Measurements from ENCODE around the gene RPS6KB2.

RPS6KB2 gene

DNA sequence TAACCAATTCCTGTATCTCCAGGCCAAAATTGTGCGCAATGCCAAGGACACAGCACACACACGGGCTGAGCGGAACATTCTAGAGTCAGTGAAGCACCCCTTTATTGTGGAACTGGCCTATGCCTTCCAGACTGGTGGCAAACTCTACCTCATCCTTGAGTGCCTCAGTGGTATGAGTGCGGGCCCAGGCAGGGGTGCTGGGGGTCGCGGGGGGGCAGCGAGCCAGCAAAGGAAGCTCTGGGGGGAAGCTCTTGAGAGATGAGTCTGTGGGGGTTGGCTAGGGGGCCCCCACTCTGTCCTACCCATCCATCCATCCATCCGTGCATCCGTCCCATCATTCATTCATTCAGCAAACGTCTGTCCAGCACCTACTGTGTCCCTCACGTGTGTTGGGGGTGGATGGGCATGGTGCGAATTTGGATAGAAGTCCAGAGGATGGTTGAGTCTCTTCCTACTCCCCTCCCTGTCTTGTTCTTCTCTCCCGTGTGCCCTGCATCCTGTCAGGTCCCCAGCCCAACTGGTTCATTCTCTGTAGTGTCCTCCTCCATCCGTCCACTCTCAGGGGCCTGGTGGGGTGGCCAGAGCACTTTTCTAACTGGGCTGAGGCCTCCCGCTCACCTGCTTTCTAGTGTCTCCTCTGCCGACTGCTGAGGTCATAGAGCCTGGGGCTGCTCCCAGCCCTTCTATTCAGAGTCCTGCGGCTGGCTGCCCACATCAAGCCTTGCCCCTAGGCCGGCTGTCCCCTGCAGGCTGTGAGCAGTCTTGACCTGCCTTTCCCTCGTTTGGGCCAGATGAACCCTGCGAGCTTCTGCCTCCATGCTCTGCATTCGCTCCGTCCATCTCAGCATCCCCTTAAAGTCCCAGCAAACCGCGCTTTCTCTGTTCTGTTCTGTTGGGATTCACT, 3.3 kb downstream of the RPS6KB2 start:
- DNase-seq: no peak

DNA sequence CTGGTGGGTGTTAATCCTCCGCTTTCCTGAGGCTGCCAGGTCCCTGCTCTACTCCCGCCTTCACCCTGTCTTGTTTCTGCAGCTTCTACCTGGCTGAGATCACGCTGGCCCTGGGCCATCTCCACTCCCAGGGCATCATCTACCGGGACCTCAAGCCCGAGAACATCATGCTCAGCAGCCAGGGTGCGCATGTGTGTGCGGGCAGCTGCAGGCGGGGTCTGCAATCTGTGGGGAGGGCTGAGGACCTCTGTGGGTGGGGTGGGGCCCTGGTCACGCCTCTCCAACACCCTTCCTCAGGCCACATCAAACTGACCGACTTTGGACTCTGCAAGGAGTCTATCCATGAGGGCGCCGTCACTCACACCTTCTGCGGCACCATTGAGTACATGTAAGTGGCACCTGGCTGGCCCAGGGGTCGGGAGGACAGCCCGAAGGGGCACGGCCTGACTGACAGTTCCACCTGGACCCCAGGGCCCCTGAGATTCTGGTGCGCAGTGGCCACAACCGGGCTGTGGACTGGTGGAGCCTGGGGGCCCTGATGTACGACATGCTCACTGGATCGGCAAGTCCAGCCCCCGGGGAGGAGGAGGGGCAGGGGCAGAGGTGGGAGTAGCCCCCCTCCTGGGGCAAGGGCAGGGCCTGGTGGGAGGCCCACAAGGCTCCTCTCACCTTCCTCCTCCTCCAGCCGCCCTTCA, 4.5 kb downstream of the RPS6KB2 start:
- DNase-seq: no peak

DNA sequence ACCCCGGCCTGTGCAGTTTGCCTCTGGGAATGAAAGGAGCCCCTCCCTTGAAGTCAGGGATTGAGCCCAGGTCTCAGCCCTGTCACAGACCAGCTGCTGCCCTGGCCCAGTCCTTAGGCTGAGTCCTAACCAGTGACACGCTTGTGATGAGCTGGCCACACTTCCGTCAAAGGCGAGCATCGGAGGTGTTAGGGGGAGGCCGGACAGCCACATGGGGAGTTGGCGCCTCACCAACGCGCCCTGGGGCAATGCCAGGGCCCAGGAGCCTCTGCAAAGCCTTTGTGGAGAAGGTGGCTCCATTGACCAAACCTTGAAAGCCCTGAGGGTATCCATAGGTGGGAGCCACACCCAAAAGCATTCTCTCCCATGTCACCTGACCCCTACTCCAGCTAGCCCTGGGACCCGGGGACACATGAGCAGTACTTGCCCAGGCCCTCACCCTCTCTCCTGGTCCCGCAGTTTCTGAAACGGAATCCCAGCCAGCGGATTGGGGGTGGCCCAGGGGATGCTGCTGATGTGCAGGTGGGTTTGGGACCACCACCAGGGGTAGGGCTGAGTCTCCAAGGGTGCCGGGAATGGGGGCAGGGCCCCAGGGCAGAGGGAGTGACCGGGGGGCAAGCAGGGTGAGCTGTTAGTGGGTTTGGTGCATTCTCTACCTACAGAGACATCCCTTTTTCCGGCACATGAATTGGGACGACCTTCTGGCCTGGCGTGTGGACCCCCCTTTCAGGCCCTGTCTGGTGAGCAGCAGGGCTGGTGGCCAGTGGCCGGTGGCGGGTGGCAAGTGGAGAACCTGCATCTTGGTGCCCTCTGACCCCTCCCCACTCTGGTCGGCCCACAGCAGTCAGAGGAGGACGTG, 5.5 kb downstream of the RPS6KB2 start:
- no peak for DNase-seq

DNA sequence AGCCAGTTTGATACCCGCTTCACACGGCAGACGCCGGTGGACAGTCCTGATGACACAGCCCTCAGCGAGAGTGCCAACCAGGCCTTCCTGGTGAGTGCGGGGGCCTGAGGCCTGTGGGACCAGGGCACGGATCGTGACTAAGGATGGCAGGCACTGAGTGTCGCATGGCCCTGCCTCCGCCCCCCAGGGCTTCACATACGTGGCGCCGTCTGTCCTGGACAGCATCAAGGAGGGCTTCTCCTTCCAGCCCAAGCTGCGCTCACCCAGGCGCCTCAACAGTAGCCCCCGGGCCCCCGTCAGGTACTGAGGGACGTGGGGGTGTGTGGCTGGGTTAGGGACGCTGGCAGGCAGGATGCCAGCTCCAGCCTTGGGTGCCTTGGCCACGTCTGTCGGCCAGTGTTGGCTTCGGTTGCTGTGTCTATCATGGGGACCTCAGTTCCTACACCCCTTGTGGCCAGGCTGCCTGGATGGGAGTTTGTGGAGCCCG, 6.1 kb downstream of the RPS6KB2 start:
- no peak for DNase-seq

DNA sequence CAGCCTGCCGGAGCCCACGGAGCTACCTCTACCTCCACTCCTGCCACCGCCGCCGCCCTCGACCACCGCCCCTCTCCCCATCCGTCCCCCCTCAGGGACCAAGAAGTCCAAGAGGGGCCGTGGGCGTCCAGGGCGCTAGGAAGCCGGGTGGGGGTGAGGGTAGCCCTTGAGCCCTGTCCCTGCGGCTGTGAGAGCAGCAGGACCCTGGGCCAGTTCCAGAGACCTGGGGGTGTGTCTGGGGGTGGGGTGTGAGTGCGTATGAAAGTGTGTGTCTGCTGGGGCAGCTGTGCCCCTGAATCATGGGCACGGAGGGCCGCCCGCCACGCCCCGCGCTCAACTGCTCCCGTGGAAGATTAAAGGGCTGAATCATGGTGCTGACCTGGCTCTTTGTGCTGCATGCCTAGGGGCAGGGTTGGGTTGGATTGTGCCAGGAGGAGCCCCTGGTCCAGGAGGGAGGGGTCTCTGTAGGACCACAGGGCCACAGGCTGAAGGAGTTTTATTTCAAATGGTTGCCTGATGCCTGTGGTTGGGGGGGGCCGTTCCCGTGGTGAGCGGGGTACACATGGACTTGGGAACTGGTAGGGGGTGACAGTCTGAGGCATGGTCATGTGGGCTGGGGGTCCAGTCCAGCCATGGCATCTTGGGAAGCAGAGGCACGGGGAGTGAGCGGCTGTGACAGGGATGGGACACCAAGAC, 6.9 kb downstream of the RPS6KB2 start:
- no peak for DNase-seq

DNA sequence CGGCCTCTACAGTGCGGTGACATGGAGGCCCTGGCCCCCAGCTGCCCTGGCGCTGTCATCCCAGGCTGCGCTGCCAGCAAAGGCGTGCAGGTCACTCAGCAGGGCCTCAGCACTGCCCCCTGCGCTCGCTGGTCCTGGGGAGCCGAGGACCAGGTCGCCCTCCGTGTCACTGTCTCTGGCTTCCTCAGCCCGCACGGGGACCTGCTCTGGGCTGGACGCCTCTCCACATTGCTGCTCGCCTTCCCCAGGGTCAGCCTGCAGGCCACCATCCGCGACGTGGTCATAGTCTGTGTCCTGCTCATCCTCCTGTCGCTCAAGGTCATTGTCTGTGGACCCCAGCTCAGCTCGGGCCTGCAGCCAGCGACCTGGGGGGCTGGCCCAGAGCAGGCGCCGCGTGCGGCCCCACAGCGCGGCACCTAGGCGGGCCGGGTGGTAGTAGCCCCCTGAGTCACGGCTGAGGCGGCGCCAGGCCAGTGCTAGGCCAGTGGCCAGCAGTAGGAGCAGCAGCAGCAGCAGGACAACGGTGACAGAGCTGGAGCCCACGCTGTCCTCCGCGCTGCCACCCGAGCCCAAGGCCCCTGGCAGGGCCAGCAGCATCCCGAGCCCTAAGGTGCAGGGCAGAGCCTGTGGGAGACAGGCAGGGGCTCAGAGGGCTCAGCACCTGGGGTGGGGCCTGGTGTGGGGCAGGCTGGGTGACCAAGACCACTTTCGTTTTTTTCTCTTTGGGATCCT, 7.6 kb downstream of the RPS6KB2 start:
- DNase-seq: no peak

DNA sequence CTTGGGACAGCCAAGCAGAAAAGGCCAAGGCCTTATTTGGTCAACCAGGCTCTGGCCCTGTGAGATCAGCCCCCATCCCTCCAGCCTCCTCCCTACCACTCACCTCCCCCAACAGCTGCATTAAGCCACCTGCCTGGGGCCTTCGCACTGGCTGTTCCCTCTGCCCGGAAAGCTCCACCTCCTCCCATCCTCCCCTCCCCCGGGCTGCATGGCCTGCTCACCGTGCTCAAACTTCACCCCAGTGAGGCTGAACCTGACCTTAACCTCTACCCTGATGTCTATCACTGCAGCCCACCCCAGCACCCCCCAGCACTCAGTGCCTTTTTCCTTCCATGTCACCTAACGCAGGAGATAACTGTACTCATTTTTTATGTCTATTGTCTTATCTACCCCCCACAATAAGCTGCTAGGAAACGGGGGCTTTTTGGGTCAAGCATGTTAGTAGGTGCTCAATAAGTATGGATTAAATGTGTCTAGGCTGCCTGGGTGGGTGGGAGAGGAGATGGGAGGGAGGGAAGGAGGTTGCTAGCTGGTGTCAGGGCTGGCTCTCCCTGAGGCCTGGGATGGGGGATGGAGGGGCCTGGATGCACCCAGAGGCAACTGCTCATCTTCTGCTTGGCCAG, 8.3 kb downstream of the RPS6KB2 start:
- no peak for DNase-seq

DNA sequence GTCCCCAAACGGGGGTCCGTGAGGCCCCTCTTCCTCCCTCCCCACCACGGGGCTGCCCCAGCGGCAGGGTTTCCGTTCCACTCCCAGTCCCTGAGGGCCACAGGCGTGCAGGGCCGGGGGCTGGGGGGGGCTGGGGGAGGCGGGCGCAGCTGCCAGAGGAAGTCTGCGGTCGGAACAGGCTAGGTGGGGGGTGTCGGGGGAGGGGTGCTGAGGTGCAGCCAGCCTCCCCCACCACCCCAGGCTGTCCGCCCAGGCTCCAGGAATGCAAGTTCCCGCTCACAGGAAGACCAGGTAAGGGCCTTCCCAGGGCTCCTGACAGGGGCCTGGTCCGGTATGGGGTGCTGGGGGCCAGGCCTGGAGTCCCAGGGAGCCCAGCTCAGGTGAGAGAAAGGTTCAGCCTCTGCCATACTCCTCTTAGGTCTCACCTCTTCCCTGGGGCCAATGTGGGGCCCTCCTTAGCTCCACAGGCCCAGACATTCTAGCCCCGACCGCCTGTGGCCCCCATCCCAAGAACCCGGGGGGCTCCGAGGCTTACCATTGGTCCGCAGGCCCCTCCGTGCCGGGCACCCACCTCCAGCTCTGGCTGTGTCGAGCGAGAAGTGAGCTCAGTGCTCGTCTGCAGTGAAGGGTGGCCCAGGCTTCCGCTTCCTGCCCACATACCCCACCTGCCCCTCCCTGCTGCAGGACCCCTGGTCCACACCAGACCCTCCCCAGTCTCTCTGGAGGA, 9.0 kb downstream of the RPS6KB2 start, which contains the start of gene PTPRCAP:
PTPRCAP (minus strand) TSS at position 601 of the 727 bp plus-strand sequence; CDS start at position 538, 63 bp downstream.
- no peak for DNase-seq

DNA sequence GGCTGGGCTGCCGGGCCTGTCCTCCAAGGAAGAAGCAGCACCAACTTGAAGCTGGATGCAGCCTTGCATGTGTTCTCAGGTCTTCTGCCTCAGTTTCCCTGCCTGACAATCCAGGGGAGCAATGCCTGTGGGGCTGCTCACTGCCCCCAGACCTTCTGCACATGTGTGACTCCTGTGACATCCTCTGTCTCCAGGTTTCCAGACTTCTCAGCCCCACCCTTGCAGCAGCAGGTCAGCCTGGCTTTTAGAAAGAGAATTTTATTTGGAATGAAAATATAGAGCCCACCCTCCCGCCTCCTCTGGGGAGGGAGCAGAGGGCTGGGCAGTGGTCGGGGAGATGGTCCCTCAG, 9.5 kb downstream of the RPS6KB2 start:
- DNase-seq: no peak

DNA sequence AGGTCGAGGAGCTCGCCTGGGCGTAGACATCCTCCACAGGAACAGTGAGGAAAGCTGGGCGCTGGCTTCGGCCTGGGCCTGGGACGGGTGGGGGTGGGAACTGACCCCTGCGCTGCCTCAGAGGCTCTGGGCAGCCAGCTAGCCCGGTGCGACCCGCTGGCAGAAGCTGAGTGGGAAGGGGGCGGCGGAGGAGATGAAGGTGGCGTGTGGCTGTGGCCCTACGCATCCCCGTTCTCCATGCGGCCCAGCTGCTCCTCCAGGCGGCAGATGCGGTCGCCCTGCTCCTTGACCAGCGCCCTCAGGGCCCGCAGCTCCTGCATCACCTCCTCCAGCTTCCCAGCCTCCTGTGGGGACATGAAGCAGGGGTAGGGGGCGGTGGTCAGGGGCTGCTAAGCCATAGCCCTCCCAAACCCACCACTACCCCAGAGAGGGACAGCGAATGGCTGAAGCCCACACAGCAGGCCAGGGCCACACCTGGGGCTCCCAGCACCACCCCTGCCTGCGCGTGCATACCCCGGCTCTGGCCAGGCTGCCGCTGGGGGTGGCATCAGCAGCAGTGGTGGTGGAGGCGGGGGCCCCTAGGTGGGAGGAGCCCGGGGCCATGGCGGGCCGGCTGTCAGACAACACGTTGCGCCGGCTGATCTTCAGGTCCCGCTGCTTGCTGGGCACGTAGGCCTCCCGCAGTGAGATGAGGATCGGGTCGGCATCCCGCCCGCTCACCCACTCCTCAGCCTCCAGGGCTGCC, 10.0 kb downstream of the RPS6KB2 start:
- no peak for DNase-seq

DNA sequence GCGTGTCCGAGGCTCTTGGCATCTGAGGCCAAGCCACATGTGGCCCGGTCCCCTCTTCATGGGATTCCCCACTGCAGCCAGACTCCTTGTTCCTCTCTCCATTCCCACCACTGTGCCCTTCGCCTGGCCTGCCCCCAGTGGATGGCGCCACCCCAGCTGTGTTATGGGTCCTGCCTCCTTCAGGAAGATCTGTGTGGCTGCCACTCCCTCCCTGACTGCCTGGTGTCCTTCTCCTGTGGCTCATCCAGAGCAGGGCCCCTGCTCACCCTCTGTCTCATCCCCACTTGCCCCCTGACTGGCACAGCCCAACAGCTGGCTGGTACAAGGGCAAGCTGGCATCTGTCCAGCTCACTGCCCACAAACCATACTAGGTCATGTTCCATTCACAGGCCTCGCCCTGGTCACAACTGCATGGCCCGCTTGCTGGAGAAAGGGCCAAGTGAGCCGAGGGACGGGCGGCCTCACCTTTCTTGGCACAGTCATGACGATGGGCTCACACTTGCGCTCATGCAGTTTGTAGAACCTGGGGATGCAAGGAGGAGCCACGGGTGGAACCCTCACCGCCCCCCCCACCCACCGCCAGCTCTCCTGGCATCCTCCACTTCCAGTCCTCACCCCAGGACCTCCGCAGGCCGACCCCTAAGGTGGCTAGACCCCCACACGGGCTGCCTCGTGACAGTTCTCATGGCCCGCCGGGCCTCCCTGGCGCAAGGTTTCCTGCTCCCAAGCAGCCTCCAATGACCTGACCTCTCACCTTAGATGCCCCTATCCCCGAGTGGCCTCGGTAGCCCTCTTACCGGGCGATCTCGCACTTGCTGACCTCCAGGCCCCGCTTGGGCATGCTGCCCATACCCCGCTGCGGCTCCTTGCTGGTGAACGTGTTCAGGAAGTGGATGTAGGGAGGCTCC, 11.3 kb downstream of the RPS6KB2 start:
- DNase-seq: no peak

DNA sequence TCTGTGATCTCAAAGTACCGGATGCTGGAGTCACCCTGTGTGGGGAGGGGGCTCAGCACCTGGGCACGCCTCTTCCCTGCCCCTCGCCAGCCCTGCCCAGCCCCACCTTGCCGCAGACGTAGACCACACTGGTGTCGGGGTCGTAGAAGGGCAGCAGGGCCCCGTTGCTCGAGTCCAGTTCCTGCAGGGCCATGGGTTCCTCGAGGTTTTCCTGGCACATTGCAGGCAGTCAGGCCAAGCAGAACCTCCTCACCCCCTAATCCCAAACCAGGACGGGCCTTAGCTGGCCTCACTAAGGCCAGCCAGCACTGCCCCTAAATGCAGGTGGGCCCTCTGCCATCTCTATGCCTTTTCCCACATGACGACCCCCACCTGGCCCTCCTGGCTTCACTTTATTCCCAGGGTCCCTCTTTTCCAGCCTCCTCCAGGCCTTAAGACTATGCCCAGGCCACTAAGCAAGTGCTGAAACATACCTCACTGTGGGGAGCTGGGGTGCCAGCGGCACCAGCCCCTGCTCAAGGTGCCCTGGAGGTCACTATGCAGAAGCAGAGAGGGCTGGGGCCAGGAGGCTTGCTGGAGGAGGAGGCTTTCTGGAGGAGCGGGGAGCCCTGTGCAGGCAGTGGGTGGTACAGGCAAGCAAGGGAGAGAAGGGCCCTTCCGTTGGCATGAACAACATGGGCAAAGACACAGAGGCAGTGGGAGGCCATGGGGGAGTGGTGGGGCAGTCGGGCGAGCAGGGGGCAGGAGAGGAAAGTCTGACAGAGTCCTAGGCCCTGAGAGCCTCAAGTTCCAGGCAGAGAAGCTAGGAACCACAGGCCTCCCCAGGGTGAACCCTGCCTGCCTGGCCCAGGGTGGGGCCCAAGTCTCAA, 12.2 kb downstream of the RPS6KB2 start:
- DNase-seq: no peak

DNA sequence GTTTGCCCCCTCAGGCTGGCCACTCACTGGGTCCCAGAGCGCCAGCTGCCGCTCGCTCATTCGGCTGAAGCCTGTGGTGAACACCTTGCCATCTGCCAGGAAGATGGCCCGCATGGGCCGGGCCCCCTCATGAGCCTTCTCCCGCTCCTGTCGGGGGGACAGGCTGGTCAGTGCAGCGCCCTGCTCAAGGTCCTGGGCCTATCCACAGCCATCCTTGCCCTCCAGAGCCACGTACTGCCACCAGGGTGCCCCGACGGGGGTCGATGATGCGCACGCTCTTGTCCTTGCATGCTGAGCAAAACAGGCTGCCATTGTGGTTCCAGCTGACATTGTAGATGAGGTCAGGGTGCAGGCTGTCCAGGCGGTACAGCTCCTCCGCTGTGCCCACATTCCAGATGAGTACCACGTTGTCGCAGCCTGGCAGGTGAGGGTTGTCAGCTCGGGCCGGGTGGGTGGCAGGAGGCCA, 12.8 kb downstream of the RPS6KB2 start:
- no peak for DNase-seq

DNA sequence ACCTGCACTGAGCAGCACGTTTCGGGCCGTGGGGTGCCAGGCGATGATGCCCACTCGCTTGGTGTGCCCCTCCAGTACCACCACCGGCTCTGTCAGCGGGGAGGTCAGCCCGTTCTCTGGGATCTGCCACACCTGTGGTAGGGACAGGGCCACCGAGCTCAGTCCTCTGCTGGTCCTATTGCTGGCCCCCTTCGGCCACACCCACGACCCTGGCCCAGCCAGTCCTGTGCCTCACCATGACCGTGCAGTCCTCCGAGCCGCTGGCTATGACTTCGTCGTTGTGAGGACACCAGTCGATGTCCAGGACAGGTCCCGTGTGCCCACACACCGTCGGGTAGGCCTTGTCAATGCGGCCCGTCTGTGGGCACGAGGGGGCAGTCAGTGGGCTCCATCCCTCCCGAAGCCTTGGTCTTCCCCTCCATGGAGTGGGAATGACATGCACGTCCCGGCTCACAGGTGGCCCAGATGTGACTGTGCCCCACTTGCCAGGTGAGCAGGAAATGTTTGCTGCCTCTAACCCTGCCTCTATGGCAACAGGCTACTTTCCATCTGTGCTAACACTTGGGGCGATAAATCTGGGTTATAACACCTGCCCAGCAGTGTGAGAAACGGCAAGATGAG, 13.5 kb downstream of the RPS6KB2 start:
- DNase-seq: no peak

DNA sequence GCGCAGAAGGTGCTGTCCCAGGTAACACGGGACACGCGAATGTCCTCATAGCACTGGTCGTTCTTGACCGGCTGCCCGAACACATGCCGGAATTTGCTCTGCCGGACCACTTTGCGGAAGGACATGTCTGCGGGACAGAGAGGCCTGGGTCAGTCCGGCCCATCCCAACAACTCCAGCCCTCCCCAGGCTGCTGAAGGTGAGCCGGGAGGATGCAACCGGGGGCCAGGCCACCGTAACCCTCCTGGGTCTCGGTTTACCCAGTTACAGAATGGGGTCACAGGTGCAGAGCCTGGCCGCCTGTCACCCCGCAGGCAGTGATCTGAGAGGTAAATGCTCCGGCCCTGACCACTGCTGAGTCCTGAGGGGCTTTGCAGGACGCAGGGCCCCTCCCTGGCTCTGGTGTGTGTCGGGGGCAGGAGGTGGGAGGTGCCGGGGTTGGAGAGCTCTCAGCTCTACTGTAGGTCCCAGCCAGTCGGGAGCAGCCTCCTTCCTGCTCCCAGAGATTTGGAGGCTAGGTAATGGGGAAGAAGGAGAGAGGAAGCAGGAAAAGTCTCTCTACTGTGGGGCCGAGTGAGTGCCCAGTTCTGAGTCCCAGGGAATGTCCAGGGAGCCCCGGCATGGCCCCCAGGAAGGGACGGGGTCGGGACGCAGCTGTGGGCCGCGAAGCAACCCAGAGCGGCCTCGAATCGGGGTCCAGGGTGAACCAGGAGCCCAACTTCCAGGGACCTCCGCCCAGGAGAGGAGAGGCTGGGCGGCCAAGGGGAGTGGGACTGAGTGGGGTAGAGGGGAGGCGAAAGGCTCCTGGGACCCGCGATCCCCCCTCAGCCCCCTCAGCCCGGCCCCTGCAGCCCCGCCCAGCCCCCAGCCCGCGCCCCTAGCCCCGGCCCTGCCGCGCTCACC, 14.5 kb downstream of the RPS6KB2 start:
- no peak for DNase-seq

DNA sequence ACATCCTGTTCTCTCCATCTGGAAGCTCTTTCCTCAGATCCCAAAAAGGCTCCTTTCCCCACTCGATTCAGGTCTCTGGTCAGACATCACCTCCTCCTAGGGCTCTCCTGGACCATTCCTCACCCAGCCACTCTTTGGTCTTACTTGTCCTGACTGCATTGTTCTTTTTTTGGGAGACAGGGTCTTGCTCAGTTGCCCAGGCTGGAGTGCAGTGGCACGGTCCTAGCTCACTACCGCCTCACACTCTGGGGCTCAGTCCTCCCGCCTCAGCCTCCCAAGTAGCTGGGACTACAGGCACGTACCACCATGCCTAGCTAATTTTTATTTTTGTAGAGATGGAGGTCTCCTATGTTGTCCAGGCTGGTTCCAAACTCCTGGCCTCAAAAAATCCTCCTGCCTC, 17.2 kb downstream of the RPS6KB2 start:
- no peak for DNase-seq
